HCT116 (cell line): Measurements from ENCODE around the gene TOGARAM1. TPM values are rescaled to one million over a fixed set of nuclear protein-coding genes. Genes with fewer than 3 reads are reported as not detected.

ENCODE experiments used
- ATAC-seq: fragments of 200-7000 bp; cut with Tn5 transposase; 2 replicates; pipeline ENCODE4 v1.9.1; 2020; ENCODE audit warnings: mild to moderate bottlenecking, moderate library complexity
- BruUV-seq: library from RNA; stranded (reverse); fragments of 400-500 nt; replicated peaks from 2 replicates; lab custom pipeline; 2021; lab: Mats Ljungman, UMichigan
- CTCF ChIA-PET: fragments of 300-600 bp; sonication (Branson Sonifier 250); formaldehyde crosslinking; loops from one replicate; lab custom pipeline; 2021; ENCODE audit warnings: antibody characterized with exemption; lab: Charles Lee
- POLR2A ChIA-PET: fragments of 300-600, 350-600 bp; sonication (Branson Sonifier 250); formaldehyde crosslinking; loops from one replicate; lab custom pipeline; 2021; ENCODE audit warnings: antibody characterized with exemption; lab: Charles Lee
- RAD21 ChIA-PET, 2 experiments: fragments of 300-600 bp; sonication (Branson Sonifier 250); formaldehyde crosslinking; loops; one replicate each; lab custom pipeline; 2023; ENCODE audit warnings: low total read pairs in 2 of 2; ENCODE audit not compliant: uncharacterized antibody in 2 of 2, unreplicated experiment in 2 of 2, low non-redundant PET in 1 of 2; lab: Charles Lee
- DNase-seq: peaks from one replicate; pipeline ENCODE4 v3.0.0-alpha.2; 2010; ENCODE audit warnings: low read depth, low spot score
- H2AFZ ChIP-seq: fragments of 200-600 bp; shearing (Covaris generic), sonication (generic); 2 replicates; pipeline ENCODE4 v1.6.1; 2017; ENCODE audit warnings: low read depth, mixed run types, mixed read lengths, antibody characterized with exemption, low read length; ENCODE audit not compliant: poor library complexity, severe bottlenecking
- H3K27ac ChIP-seq: 2 replicates; pipeline ENCODE4 v1.5.1; 2012; ENCODE audit warnings: low read depth, low read length
- H3K27me3 ChIP-seq: fragments of 200-600 bp; sonication (generic); 2 replicates; pipeline ENCODE4 v1.6.1; 2016; ENCODE audit warnings: mixed run types, low read length, mixed read lengths; ENCODE audit not compliant: insufficient read depth
- H3K36me3 ChIP-seq, 2 experiments: fragments of 200-500 bp in 1 of 2; fragments of 200-600 bp in 1 of 2; sonication (Bioruptor generic) in 1 of 2; sonication (generic) in 1 of 2; 2 replicates each; pipeline versions ENCODE4 v1.5.1 to v1.6.1; 2014 to 2016; ENCODE audit warnings: low read length in 2 of 2, inconsistent platforms in 1 of 2, mixed read lengths in 1 of 2, mixed run types in 1 of 2; ENCODE audit not compliant: insufficient read depth in 2 of 2, control insufficient read depth in 1 of 2
- H3K4me1 ChIP-seq, 2 experiments: fragments of 200-600 bp in 1 of 2; sonication (generic) in 1 of 2; 2 replicates each; pipeline versions ENCODE4 v1.5.1 to v1.6.1; 2012 to 2017; ENCODE audit warnings: low read length in 2 of 2, inconsistent platforms in 1 of 2, mild to moderate bottlenecking in 1 of 2, mixed read lengths in 1 of 2, mixed run types in 1 of 2, moderate library complexity in 1 of 2; ENCODE audit not compliant: insufficient read depth in 2 of 2, control insufficient read depth in 1 of 2
- H3K4me2 ChIP-seq: fragments of 200-600 bp; sonication (generic); 2 replicates; pipeline ENCODE4 v1.6.1; 2017; ENCODE audit warnings: mixed run types, low read length, mixed read lengths
- H3K4me3 ChIP-seq, 2 experiments: fragments of 200-600 bp in 1 of 2; sonication (generic) in 1 of 2; replicated peaks in 1 of 2; 2 replicates each; pipeline ENCODE4 v1.5.1; 2011 to 2016; ENCODE audit warnings: low read length in 2 of 2, control low read depth in 1 of 2, low read depth in 1 of 2, mild to moderate bottlenecking in 1 of 2, mixed read lengths in 1 of 2, mixed run types in 1 of 2
- H3K79me2 ChIP-seq: fragments of 200-600 bp; sonication (generic); 2 replicates; pipeline ENCODE4 v1.6.1; 2017; ENCODE audit warnings: mild to moderate bottlenecking, mixed run types, low read length, moderate library complexity, mixed read lengths; ENCODE audit not compliant: insufficient read depth
- H3K9ac ChIP-seq: fragments of 200-600 bp; sonication (generic); 2 replicates; pipeline ENCODE4 v1.6.1; 2016; ENCODE audit warnings: low read length, mixed read lengths
- H3K9me2 ChIP-seq: fragments of 200-600 bp; sonication (generic), shearing (Covaris generic); 2 replicates; pipeline ENCODE4 v1.6.1; 2017; ENCODE audit warnings: mixed run types, mild to moderate bottlenecking, moderate library complexity; ENCODE audit not compliant: insufficient read depth
- H3K9me3 ChIP-seq, 2 experiments: fragments of 200-500 bp in 1 of 2; fragments of 200-600 bp in 1 of 2; sonication (Bioruptor generic) in 1 of 2; sonication (generic) in 1 of 2; 2 replicates each; pipeline ENCODE4 v1.6.1; 2014 to 2017; ENCODE audit warnings: low read length in 2 of 2, mixed read lengths in 2 of 2, inconsistent platforms in 1 of 2, low read depth in 1 of 2, mild to moderate bottlenecking in 1 of 2, mixed run types in 1 of 2, moderate library complexity in 1 of 2; ENCODE audit not compliant: control insufficient read depth in 1 of 2, insufficient read depth in 1 of 2
- H4K20me1 ChIP-seq: fragments of 200-600 bp; sonication (generic), shearing (Covaris generic); 2 replicates; pipeline ENCODE4 v1.6.1; 2017; ENCODE audit warnings: mixed run types, mild to moderate bottlenecking, moderate library complexity; ENCODE audit not compliant: insufficient read depth
- CEBPB ChIP-seq: IDR thresholded peaks from 2 replicates; pipeline ENCODE4 v1.6.1; 2012; ENCODE audit warnings: low read depth
- EGR1 ChIP-seq: IDR thresholded peaks from 2 replicates; pipeline ENCODE4 v1.6.1; 2012; ENCODE audit warnings: low read depth
- EZH2 ChIP-seq: fragments of 200-600 bp; sonication (generic); IDR thresholded peaks from 2 replicates; pipeline ENCODE4 v1.6.1; 2017; ENCODE audit warnings: antibody characterized with exemption, mixed run types
- EZH2phosphoT487 ChIP-seq: fragments of 200-600 bp; IDR thresholded peaks from 2 replicates; pipeline ENCODE4 v1.6.1; 2018; ENCODE audit warnings: antibody characterized with exemption, borderline replicate concordance
- FOSL1 ChIP-seq: IDR thresholded peaks from 2 replicates; pipeline ENCODE4 v1.6.1; 2012; ENCODE audit warnings: low read depth
- JUND ChIP-seq: IDR thresholded peaks from 2 replicates; pipeline ENCODE4 v1.6.1; 2012
- POLR2A ChIP-seq: IDR thresholded peaks from 2 replicates; pipeline ENCODE4 v1.7.0; 2011; ENCODE audit warnings: borderline replicate concordance; ENCODE audit not compliant: insufficient read depth, insufficient read length; ENCODE audit errors: extremely low read depth
- POLR2AphosphoS5 ChIP-seq: IDR thresholded peaks from 2 replicates; pipeline ENCODE4 v1.6.1; 2011; ENCODE audit warnings: mild to moderate bottlenecking, low read depth, low read length, moderate library complexity
- RAD21 ChIP-seq: IDR thresholded peaks from 2 replicates; pipeline ENCODE4 v1.6.1; 2012; ENCODE audit warnings: low read depth, mild to moderate bottlenecking
- SIN3A ChIP-seq: IDR thresholded peaks from 2 replicates; pipeline ENCODE4 v1.6.1; 2012; ENCODE audit warnings: low read depth
- SP1 ChIP-seq: IDR thresholded peaks from 2 replicates; pipeline ENCODE4 v1.6.1; 2012; ENCODE audit warnings: low read depth
- SRF ChIP-seq: IDR thresholded peaks from 2 replicates; pipeline ENCODE4 v1.6.1; 2012; ENCODE audit warnings: low read depth
- TCF7L2 ChIP-seq: IDR thresholded peaks from 2 replicates; pipeline ENCODE4 v1.7.0; 2011; ENCODE audit warnings: borderline replicate concordance, inconsistent platforms; ENCODE audit not compliant: insufficient read depth, insufficient read length; ENCODE audit errors: extremely low read depth
- ZBTB33 ChIP-seq: IDR thresholded peaks from 2 replicates; pipeline ENCODE4 v1.6.1; 2011; ENCODE audit warnings: mild to moderate bottlenecking, low read length, moderate library complexity; ENCODE audit not compliant: insufficient replicate concordance; ENCODE audit errors: extremely low read depth
- ZNF274 ChIP-seq: fragments of 200-500 bp; sonication (Bioruptor generic); IDR thresholded peaks from 2 replicates; pipeline ENCODE4 v1.6.1; 2014; ENCODE audit warnings: mild to moderate bottlenecking, low read depth, low read length, inconsistent platforms
- intact Hi-C: fragments of 100-400 bp; cut with micrococcal nuclease; formaldehyde crosslinking; loops from 2 replicates; pipeline ENCODE4 v1.10.0; 2022
- total RNA-seq: library from RNA; stranded (reverse); gene quantifications from one replicate; pipeline ENCODE4 v1.2.1, GENCODE V29; 2021; ENCODE audit not compliant: unreplicated experiment
- TF ChIP-seq, protein P1 (sequence below): IDR thresholded peaks from 2 replicates; pipeline ENCODE4 v1.6.1; 2012
- TF ChIP-seq, protein P2 (sequence below): IDR thresholded peaks from 2 replicates; pipeline ENCODE4 v1.6.1; 2012; ENCODE audit warnings: low read depth

The TOGARAM1 gene
- total RNA-seq, 1 experiment from 2014 or later: 1.9 TPM

GRCh38 chr14:44989497-44990440 is 27.8 kb downstream of the TOGARAM1 start:
- TF ChIP-seq EGR1: no peak
- TF ChIP-seq TCF7L2: no peak
- no peak for TF ChIP-seq FOSL1
- TF ChIP-seq POLR2A: no peak
- TF ChIP-seq CEBPB: no peak
- no peak for TF ChIP-seq SRF
- no peak for TF ChIP-seq ZNF274
- TF ChIP-seq, protein P1, sequence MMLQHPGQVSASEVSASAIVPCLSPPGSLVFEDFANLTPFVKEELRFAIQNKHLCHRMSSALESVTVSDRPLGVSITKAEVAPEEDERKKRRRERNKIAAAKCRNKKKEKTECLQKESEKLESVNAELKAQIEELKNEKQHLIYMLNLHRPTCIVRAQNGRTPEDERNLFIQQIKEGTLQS: no peak
- no peak for TF ChIP-seq EZH2phosphoT487
- no peak for TF ChIP-seq JUND
- no peak for TF ChIP-seq SIN3A
- TF ChIP-seq, protein P2, sequence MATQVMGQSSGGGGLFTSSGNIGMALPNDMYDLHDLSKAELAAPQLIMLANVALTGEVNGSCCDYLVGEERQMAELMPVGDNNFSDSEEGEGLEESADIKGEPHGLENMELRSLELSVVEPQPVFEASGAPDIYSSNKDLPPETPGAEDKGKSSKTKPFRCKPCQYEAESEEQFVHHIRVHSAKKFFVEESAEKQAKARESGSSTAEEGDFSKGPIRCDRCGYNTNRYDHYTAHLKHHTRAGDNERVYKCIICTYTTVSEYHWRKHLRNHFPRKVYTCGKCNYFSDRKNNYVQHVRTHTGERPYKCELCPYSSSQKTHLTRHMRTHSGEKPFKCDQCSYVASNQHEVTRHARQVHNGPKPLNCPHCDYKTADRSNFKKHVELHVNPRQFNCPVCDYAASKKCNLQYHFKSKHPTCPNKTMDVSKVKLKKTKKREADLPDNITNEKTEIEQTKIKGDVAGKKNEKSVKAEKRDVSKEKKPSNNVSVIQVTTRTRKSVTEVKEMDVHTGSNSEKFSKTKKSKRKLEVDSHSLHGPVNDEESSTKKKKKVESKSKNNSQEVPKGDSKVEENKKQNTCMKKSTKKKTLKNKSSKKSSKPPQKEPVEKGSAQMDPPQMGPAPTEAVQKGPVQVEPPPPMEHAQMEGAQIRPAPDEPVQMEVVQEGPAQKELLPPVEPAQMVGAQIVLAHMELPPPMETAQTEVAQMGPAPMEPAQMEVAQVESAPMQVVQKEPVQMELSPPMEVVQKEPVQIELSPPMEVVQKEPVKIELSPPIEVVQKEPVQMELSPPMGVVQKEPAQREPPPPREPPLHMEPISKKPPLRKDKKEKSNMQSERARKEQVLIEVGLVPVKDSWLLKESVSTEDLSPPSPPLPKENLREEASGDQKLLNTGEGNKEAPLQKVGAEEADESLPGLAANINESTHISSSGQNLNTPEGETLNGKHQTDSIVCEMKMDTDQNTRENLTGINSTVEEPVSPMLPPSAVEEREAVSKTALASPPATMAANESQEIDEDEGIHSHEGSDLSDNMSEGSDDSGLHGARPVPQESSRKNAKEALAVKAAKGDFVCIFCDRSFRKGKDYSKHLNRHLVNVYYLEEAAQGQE: no peak
- no peak for TF ChIP-seq RAD21
- no peak for TF ChIP-seq POLR2AphosphoS5
- TF ChIP-seq SP1: no peak
- no peak for TF ChIP-seq EZH2
- no peak for TF ChIP-seq ZBTB33
- no peaks in the 10 kb centered on the region for H3K9me2 ChIP-seq
- H3K27ac ChIP-seq: no peak overlapping the region
- H3K27me3 ChIP-seq: no peaks in the 10 kb centered on the region
- no peak overlapping the region for H2AFZ ChIP-seq
- no peak for ATAC-seq
- intact Hi-C loops: no loop called here
- ChIA-PET RAD21 (no interaction called here), POLR2A (no interaction called here), CTCF (no interaction called here)
- H3K9ac ChIP-seq: no peak overlapping the region
- no peaks in the 10 kb centered on the region for H3K9me3 ChIP-seq
- DNase-seq: no peak
- no TSS peak for BruUV-seq
- no peaks in the 10 kb centered on the region for H3K4me1 ChIP-seq
- H3K36me3 ChIP-seq: no peaks in the 10 kb centered on the region
- H4K20me1 ChIP-seq: 0 out of 2 replicates have a peak, but pooled peaks cover 3% of the 10 kb centered on the region
- H3K4me2 ChIP-seq: no peak overlapping the region
- H3K79me2 ChIP-seq: no peaks in the 10 kb centered on the region
- no peak overlapping the region for H3K4me3 ChIP-seq
